HG03439 (cell line): ENCODE measurements around the gene RUNDC3A.
"Not testable (repeated sequence)": the region's sequence is repeated elsewhere in the genome, so short reads cannot be mapped to it uniquely, and the experiment has no call there.

ENCODE experiments used
- ATAC-seq: cut with Tn5 transposase; IDR thresholded peaks from one replicate; pipeline ENCODE4 v1.9.1; 2021; ENCODE audit warnings: mild to moderate bottlenecking, moderate library complexity; ENCODE audit not compliant: unreplicated experiment

RUNDC3A gene

DNA sequence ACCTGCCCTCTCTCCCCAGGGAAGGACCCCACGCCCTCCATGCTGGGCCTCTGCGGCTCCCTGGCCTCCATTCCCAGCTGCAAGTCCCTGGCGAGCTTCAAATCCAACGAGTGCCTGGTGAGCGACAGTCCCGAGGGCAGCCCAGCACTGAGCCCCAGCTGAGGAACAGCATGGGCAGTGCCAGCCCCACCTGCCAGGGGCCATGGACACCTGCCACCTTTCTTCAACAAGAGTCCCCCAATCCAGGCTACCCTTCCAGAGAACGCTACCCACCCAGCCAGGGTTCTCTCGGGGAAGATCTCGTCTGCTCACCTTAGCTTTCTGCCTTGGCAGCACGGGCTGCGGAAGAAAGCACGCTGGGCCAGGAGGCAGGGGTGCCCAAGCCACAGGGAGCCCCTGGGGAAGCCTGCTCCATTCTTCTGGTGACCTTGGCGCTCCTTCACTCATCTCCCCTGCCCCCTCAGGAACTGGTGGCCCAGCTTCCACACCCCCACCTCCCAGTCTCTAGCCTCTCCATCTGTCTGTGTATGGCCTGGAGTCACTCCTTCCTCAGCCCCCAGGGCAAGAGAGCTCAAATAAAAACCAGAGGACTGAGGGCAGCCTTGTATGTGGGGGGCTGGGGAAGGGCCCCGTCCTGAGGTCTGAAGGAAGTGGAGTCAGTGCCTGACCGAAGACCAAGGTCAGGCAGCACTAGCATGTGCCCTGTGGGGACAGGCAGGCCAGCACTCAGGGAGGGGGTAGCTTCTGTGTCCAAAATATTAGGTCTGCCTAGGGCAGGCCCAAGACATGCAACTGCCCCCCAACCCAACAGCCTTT is 9.9 kb downstream of the RUNDC3A start:
- no peak for ATAC-seq

DNA sequence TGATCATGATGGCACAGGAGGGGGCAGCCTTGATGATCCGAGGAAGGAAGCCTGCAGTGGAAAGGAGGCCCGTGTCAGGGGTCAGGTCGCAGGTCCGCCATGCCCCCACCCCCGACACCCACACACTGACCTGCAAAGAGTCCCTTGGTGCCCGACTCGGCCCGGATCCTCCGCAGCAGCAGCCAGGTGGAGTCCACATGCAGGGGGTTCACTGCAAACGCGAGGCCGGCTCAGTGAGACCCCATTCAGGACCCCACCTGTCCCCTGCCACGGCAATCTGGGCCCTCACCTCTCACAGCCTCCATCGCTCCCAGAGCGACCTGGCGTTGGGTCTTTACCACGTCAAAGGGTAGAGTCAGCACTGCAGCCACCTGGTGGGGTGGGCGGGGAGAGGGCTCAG is 11.7 kb downstream of the RUNDC3A start:
- ATAC-seq = no peak

DNA sequence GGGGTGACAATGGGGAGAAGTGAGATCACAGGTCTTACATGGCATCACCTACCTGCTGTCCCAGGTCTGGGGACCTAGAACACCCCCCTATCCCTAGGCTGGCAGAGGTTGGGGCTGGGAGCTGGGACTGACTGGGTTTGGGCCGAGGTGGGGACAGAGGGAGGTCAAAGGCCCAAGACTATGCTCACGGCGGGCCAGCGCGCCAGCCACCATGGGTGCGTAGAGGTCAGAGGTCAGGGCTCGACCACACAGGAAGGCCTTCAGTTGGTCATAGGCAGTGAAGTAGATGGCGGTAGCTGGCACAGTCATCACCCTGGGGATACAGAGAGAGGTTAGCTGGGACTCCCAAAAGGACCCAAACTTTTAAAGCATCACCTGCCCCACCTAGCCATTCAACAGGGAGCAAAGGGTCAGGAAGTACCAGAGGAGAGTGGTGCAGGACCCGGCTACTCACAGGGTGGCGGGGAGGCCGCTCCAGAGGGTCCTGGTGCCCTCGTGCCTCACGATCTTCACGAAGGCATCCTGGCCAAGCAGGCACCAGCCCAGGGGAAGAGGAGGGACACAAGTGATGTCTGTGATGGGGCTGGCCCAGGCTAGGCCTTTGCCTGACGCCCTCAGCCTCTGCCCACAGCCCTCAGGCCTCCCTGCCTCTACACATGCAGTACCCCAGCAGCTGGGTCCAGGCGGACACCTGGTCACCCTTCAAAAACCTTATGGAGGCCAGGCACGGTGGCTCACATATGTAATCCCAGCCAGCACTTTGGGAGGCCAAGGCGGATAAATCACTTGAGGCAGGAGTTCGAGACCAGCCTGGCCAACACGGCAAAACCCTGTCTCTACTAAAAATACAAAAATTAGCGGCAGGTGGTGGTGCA is 13.1 kb downstream of the RUNDC3A start:
- no peak for ATAC-seq

DNA sequence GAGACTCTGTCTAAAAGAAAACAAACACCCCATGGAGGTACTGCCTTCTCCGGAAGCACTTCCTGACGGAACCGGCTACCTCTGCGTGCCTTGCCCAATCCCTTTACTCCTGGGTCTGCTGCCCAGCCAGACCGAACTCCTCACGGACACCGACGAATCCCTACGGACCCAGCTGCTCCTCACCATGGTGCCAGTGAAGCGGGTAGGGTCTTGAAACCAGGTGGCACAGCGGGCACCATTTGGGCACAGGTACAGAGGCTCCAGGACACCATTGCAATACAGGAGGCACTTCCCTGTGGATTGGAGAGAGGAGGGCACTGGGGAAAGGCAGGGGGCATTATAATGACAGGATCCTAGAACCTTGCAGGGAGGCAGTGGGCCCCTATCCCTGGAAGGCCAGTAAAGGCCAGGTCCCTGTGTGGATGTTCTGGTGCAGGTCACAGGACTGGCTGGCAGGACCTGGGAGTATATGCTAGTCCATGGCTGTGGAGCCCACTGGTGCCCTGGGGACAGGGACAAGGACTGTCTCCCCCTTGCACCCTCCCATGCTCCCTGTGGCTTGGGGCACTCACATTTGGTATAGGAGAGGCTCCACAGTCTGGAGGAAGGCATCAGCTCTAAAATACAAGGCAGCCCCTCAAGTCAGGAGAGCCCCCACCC is 14.0 kb downstream of the RUNDC3A start:
- no peak for ATAC-seq

DNA sequence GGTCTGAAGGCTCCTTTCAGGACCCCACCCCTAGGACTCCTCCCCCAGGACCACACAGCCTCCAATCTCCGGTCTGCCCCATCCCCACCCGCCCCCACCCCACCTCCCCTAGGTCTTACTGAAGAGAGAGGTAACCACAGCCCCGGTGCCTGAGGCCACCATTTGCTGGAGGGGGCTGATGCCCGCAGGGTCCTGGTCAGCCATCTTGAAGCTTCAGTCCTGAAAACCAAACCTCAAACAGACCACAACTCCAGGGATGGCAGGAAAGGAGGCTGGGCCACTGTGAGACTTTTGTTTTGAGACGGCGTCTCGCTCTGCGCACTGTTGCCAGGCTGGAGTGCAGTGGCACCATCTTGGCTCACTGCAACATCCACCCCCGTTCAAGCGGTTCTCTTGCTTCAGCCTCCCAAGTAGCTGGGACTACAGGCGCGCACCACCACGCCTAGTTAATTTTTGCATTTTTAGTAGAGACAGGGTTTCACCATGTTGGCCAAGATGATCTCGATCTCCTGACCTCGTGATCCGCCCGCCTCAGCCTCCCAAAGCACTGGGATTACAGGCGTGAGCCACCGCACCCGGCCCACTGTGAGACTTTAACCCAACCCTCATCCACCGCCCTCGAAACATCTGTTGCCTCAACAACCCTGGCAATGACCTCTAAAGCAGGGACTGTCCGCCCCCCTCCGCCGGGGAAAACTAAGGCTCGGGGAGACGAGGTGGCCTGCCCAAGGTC is 15.1 kb downstream of the RUNDC3A start:
- no peak for ATAC-seq

DNA sequence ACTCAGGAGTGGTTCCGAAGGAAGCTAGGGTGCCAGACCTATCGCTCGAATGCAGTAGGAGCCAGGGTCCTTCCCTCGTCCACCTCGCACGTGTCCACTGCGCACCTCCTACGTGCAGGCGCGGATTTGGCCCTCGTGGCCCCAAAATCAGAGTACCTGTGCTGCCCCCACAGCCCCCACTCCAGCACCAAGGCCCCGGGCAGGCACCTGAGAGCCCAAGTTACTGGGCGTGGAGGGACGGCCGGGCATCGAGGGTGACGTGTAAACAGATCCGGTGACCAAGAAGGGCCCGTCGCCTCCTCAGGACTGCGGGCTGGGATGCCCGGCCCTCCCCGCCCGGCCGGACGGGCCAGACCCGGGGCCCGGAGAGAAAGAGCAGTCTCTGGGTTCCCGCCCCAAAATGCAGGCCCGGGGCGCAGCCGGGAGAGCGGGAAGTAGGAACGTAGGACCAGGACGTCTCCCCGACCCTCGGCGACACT is 15.7 kb downstream of the RUNDC3A start:
- ATAC-seq = peak; percentile 2

DNA sequence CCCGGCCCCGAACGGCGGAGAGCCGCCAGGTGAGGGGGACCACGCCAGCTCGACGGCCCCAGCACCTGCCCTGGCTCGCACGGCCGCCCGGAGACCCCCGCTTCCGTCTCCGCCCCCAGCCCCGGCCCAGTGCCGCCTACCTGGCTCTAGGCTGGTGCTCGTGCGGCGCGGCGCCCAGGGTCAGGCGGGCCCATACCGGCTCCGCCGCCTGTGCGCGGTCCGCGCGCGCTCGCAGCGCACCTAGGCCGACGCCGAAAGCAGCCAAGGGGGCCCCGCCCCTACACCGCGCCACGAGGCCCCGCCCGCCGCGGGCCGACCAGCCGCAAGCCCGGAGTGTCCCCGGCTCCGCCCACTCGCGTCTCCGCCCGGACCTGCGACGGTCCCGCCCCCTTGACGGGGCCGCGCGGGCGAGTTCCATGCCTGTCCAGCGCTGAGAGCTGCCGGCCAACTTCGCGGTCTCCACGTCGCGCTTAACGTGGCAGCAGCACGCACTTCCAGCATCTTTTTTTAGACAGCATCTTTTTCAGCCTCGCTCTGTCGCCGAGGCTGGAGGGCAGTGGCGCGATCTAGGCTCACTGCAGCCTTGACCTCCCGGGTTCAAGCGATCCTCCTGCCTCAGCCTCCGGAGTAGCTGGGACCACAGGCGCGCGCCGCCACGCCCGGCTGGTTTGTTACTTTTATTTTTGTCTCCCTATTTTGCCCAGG is 16.3 kb downstream of the RUNDC3A start, which contains the start of gene SLC25A39:
Gene SLC25A39, minus strand, starts transcription at position 253 of the 705 bp plus-strand sequence. CDS start 1,261 bp downstream, outside the sequence.
- ATAC-seq = peak; percentile 69

DNA sequence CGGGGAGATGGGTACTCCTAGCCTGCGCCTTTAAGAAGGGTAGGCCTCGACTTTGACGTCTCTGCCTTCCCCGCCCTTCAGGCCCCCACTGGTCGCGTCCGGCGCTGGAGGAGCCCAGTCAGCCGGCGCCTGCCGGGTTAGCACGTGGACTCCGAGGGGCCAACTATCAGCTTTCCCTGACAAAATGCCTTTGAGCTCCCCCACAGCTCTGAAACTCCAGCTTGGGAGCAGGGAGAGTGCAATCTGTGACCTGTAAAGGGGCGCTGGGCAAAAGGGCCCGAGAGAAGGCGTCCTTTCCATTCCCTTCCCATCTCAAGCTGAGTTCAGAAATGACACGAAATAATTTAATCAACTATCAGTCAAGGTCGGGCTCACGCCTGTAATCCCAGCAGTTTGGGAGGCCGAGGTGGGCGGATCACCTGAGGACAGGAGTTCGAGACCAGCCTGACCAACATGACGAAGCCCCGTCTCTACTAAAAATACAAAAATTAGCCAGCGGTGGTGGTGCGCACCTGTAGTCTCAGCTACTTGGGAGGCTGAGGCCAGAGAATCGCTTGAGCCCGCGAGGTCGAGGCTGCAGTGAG is 18.6 kb downstream of the RUNDC3A start:
- peak; percentile 39 for ATAC-seq

DNA sequence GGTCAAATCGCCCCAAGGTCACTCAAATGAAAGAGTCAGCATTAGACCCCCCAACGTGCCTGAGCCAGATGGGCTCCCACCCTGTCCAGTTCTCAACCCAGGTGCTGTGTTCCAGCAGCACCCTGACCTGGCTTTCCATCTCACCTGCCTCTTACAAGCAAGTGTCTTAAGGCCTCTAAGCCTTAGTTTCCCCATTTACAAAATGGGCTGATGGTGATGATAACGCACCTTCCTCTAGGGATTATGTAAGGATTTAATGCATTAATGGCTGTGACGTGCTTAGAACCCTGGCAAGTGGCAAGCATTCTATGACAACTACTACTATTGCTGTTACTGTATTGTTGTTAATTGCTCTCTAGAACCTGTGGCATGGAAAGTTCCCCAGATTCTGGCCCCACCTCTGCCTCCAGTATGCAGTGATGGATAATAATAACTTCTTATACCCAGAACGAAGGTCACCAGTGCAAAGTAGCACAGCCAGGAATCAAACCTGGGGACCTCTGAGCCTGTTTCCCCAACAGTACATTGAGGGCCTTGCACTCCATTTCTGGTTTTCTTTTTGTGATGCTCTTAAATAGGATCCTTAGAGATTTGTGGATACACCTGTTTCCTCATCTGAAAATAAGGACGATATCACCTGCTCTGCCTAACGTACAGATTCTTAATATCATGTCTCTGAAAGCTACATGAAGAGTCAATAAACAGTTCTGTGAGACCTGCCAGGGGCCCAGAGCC is 19.5 kb downstream of the RUNDC3A start:
- ATAC-seq = no peak

DNA sequence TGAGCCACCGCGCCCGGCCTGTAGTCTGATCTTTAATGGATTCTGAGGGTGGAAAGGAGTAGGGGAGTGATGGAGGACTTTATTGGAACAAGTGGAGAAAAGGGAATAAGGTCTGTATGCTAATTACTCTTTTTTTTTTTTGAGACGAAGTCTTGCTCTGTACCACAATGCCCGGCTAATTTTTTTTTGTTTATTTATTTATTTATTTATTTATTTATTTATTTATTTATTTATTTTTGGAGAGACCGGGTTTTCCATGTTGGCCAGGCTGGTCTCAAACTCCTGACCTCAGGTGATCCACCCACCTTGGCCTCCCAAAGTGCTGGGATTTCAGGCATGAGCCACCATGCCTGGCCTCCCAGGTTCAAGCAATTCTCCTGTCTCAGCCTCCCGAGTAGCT is 21.1 kb downstream of the RUNDC3A start:
- ATAC-seq = not testable (repeated sequence)

DNA sequence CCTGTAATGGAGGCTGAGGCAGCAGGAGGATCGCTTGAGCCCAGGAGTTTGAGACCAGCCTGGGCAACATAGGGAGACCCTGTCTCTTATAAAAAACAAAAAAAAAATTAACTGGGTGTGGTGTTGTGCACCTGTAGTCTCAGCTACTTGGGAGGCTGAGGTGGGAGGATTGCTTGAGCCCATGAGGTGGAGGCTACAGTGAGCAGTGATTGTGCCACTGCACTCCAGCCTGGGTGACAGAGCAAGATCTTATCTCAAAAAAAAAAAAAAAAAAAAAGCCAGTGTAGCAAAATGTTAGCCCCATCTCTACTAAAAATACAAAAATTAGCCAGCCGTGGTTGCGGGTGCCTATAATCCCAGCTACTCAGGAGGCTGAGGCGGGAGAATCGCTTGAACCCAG is 21.9 kb downstream of the RUNDC3A start:
- ATAC-seq = not testable (repeated sequence)

DNA sequence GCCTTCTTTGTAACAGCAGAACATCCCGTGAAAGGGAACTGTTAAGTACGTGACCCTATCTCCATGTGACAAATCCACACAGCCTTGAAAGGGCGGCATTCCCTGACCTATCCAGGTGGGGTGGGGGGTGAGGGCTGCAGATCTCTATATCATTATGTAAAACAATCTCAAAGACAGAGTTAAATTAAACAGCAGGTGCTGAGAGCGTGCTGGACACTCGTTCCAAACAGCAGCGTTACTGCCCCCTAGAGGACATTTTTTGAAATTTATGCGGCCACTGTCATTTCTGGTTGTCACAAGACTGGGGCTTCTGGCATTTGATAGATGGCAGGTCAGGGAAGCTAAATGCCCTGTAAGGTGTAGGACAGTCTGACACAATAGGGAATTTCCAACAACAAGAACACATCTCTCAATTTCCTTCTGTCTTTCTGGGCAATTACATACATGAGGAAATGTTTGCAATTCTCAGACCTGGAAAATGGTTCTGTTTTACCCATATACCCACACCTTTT is 22.9 kb downstream of the RUNDC3A start:
- no peak for ATAC-seq

DNA sequence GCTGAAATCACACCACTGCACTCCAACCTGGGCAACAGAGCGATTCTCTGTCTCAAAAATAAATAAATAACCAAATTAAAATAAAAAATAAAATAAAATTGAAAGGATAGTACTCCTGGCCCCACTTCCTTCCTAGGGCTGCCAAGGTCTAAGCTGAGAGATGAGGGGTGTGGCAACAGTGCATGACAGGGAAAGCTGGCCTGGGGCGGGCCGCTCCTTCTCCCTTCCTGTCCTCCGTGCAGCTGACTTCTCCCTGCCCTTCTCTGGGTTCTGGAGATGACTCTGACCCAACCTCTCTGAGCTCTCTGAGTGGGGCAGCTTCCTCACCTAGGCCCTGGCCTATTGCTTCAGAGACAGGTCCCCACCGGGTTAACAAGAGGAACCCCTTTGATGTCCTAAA is 25.0 kb downstream of the RUNDC3A start:
- ATAC-seq = no peak

DNA sequence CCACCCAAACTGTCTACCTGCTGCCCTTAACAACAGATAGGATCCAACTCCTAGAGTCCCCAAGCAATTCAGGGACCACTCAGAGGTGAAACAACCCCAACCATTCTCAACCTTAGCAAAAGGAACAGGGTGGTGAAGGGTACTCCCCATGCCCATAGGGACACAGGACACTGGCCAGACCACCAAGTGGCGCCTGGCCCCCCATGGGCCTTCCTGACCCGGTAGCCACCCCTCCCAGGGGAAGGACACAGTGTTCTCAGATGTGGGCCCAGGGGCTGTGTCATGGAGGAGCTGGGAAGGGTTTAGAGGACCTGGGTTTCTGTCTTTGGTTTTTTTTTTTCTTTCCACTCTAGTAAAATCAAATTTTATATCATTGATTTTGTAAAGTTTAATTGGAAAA is 25.9 kb downstream of the RUNDC3A start:
- no peak for ATAC-seq

DNA sequence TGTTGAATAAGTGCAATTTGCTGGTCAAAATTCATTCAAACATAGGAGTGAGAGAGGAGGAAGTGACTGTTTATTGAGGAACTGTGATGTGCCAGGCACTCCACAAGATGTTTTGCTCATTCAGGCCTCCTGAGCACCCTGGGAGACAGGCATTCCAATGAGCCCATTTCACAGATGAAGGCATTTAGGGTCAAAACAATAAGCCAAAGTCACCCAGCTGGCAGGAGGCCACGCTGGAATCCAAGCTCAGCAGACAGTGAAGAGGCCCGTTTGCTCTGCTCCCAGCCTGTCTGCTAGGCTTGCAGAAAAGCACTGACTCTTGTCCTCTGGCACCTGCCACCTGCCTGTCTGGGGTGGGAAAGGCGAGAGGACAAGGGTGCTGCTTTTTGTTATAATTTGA is 26.3 kb downstream of the RUNDC3A start:
- ATAC-seq = no peak

DNA sequence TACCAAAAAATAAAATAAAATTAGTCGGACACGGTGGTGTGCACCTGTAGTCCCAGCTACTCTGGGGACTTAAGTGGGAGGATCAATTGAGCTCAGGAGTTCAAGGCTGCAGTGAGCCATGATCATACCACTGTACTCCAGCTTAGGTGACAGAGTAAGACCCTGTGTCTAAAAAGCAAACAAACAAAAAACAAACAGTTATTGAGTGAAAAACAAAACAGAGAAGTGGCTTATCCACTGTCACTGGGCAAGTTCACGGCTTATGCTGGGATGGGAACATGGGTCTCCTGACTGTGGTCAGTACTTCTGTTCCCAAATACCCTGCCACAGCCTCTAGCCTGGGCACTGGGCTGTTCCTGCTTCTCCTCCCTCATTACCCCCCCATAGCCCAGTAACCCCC is 27.2 kb downstream of the RUNDC3A start:
- ATAC-seq = no peak

DNA sequence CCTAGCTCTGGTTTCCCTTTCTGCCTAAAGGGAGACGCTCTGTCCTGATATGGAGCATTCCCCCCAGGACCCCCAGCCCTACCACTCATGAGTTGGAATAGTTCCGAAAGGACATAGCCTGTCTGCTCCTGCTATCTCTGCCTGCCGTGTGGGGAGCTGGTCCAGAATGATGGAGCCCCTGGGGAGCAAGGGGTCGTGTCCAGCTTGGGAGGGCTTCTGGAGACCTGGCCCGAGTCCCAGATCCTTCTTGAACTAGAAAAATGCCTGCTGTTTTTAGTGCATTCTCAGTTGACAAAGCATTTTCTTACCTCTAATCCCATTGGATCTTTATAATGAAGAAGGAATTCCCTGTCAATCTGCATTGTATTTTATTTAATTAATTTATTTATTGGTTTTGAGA is 27.6 kb downstream of the RUNDC3A start:
- no peak for ATAC-seq

DNA sequence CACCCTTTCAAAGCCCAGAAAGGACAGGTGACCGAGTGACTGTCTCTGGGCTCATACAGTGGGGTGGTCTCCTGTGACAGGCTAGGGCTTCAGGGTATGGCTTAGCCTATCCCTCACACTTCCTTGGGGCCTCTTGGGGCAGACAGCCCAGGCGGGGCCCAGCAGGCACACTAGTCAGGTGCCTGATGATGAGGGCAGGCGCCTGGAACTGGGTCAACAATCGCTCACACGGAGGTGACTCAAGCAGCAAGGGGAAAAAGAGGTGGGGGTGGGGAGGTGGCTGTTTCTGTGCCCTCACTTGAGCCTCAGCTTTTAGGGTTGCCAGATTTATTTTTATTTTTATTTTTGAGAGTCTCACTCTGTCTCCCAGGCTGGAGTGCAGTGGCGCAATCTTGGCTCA is 30.3 kb downstream of the RUNDC3A start:
- ATAC-seq = no peak

DNA sequence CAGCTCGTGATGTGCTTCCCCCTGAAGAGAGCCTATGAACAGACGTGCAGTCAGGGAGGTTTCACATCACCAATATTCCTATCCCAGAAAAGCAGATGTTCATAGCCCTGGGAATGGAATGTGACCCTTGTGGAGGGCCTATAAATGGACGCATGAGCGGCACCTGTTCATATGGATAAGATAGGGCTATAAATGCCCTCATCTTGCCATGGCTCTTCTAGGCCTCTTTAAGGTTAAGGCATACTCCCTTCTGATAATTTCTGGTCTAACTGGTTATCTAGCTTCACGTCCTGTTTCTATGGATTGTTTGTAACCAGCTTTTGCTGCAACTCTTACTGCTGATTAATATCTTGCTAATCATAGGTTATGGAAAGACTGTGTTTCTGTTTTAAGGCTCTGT is 32.2 kb downstream of the RUNDC3A start:
- ATAC-seq = not testable (repeated sequence)
